HG03039 (cell line): ENCODE data around the gene FLYWCH2.
"Not testable (repeated sequence)": the region's sequence is repeated elsewhere in the genome, so short reads cannot be mapped to it uniquely, and the experiment has no call there.

Source experiments
- ATAC-seq: cut with Tn5 transposase; IDR thresholded peaks from one replicate; pipeline ENCODE4 v1.9.1; 2021; ENCODE audit warnings: mild to moderate bottlenecking, moderate library complexity; ENCODE audit not compliant: unreplicated experiment

FLYWCH2 gene

GRCh38 chr16:2934450-2934849 lies 51.4 kb downstream of the FLYWCH2 start:
- ATAC-seq: no peak

DNA sequence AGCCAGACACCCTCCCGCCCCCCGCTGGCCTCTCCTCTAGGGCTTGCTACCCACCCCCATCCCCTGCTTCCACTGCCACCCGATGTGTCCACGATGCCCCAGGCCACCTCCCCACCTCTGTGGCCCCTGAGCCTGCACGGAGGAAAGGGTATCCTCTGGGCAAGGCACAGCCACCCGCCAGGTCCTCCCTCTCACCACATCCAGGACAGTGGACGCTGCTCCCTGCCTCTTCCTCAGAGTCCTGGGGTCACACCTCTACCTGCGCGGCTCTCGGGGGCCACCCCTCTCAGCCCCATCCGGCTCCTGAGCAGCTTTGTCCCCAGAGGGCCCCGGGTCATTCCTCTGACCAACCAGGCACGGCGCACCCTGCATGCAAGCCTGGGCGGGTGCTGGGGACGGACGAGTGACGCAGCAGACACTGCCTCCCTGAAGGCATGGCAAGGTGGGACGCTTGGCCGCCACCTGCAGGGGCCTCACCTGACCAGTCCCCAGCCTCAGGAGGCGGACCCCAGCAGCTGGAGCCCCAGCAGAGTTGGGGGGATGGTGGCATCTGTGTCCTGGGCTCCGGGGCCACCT lies 53.5 kb downstream of the FLYWCH2 start:
- ATAC-seq: no peak

DNA sequence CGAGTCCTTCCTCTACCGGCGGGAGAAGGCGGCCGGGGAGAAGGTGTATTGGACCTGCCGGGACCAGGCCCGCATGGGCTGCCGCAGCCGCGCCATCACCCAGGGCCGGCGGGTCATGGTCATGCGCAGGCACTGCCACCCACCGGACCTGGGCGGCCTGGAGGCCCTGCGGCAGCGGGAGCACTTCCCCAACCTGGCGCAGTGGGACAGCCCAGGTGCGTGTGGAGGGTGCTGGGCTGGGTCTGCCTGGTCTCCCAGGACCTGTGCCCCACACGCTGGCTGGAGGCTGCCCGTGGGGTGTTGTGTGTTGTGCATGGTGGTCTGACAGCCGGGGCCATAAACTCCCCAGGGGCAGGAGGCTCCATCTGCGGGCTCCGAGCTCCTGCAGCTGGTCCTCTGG lies 54.2 kb downstream of the FLYWCH2 start:
- no peak for ATAC-seq

DNA sequence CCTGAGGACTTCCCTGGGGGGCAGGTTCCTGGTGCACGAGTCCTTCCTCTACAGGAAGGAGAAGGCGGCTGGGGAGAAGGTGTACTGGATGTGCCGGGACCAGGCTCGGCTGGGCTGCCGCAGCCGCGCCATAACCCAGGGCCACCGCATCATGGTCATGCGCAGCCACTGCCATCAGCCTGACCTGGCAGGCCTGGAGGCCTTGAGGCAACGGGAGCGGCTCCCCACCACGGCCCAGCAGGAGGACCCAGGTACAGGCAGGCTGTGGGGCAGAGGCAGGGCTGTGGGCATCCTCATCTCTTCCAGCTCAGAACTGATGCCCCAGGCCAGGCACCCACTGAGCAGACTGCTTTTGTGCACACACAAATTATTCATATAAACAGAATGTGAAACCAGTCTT lies 55.2 kb downstream of the FLYWCH2 start:
- ATAC-seq: no peak

- no peak for ATAC-seq
These were observed 57.0 kb downstream of the FLYWCH2 start for GRCh38 chr16:2939968-2940367.

GRCh38 chr16:2942045-2942444 lies 59.0 kb downstream of the FLYWCH2 start:
- no peak for ATAC-seq

- ATAC-seq: not testable (repeated sequence)
These were observed 60.7 kb downstream of the FLYWCH2 start for GRCh38 chr16:2943716-2944115.

DNA sequence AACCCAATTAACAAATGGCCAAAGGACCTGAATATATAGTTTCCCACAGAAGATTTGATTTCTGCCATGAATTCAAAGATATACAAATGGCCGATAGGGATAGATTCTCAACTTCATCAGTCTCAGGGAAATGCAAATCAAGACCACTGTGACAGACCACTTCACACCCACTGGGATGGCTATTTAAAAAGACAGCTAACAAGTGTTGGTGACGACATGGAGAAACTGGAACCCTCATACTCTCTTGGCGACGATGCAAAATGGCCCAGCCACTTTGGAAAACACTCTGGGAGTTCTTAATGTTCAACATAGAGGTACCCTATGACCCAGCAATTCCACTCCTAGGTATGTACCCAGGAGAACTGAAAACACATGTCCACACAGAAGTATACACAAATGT lies 63.6 kb downstream of the FLYWCH2 start:
- ATAC-seq: no peak
